ENCODE results near the gene MAP2K5.

The MAP2K5 gene

DNA sequence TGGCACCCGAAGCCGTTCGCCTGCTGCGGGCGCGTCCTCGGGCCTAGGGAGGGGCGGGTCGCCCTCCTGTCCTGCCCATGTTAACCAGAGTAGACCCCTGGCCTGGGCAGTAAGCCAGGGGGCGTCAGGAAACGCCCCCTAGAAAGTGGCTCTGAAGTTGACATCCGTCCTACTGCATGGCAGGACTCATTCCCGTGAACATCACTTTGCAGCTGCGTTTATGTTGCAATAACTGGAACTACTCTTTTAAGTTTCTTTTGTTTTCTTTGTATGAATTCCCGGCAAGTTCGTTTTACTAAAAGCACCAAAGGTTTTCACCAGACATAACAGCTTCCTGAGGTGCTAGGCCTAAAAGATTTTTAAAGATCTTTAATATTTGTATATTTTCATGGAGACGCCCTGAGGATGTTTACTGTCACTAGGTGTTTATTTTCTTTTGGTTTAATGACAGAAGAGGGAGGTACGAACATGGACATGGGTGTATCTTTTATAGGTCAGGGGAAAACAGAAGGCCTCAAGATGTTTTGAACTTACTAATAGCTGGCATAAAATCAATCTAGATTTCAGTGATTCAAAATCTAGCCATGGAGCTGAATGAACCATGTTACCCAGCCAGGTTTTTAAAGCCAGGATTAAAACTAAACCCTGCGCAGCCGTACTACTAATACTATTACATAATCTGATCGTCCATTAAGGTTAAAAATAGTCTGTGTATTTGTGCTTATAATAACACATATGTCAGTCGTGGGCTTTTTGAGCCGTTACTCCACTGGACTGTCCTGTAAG lies 20.5 kb upstream of the MAP2K5 start:
- DNase-seq (ENCODE audit: low spot score) = no peak

DNA sequence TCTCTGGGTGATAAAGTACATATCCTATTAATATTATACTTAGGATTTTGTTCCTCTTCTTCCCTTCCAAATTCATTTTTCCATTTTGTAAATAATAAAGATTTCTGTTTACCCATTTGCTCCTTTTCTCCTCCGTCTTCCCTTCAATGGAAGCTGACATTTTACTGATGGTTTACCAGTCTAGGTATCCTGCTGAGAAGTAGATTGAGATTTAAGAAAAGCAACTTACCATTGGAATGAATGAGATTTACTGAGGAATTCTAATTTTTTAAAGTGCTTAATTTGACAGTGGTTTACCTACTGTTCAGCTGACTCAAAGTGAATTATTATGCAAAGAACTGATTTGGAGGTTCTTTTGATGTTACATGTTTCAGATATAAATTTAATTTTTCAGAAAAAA lies 19.2 kb upstream of the MAP2K5 start:
- no peak for DNase-seq (ENCODE audit: low spot score)

DNA sequence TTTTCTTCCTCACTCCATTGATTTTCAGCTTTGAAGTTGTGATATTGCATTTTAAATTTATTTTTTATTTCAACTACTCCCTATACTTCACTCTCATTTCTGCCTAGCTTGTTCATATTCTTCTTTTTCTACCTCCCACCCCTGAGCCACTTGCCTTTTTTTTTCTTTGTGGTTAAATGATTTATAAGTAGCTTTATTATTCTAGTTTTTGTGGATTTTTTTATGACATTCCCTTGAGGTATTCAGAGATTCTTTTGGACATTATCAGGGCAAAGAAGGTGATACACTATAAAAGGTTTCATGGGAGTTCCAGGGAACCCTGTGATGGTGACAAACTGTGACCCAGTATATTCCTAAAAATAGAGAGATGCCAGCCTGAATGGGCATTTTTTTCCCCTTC lies 18.3 kb upstream of the MAP2K5 start:
- DNase-seq (ENCODE audit: low spot score) = no peak

DNA sequence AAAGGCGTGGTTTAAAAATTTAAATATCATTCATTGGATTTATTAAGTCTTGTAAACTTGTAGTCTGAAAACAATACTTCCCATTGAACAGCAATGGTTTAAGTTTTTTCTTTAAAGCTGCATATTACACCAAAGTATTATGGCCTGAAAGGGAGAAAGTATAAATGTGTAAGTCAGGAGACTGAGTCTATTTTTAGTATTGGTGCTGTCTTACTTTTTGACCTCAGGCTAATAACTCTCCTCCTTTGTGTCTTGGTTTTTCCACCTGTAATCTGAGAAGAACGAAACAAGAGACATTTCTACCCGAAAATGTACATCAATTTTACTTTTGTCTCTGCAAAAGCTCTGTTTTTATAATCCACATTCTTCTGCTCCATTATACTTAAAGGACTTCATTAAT lies 14.0 kb upstream of the MAP2K5 start:
- no peak for DNase-seq (ENCODE audit: low spot score)

DNA sequence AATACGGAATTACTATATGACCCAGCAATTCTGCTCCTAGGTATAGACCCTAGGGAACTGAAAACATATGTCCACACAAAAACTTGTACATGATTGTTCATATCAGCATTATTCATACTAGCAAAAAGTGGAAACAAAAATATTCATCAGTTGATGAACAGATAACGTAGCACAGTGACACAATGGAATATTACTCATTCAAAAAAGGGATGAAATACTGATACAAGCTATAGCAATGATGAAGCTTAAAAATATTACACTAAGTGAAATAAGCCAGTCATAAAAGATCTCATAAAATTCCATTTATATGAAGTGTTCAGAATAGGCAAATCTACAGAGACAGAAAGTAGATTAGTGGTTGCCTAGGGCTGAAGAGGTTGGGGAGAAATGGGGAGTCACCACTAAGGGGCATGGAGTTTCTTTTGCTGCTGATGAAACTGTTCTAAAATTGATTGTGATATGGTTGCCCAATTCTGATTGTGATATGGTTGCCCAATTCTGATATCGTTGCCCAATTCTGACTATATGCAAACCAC lies 11.1 kb upstream of the MAP2K5 start:
- DNase-seq (ENCODE audit: low spot score) = no peak

DNA sequence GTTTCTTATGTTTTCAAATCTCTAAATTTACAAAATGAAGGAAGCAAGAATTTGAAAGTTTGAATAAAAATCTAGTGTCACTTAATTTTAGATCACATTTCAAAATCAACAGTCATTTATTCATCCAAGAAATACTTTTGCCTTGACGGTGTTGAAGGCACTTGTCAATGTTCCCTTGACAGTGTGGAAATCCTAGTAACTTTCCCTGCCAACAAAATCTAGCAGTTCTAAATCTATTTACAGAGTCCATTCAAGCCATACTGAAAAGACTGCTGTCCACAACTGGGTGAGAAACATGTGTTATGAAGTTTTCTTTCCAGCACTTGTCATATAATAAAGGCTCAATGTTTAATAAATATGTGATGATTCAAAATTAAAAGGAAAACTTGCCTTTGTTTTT lies 8.6 kb upstream of the MAP2K5 start:
- no peak for DNase-seq (ENCODE audit: low spot score)

DNA sequence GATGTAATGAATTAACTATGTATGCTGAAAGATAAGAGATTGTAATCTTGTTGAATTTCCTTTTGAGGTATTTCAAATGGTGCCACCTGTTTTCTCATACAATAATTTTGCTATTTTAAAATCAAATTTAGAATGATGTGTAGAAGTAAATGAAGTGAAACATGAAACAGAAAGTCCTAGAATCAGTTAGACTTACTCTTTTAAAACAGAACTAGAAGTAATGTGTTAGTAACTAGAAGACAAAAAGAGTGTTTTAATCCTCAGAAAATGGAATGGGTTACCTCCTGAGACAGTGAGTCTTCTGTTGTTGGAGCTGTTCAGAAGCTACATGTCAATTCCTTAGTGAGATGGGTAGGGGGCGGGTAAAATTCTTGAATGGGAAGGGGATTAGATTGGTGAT lies 8.1 kb upstream of the MAP2K5 start:
- DNase-seq (ENCODE audit: low spot score) = no peak

DNA sequence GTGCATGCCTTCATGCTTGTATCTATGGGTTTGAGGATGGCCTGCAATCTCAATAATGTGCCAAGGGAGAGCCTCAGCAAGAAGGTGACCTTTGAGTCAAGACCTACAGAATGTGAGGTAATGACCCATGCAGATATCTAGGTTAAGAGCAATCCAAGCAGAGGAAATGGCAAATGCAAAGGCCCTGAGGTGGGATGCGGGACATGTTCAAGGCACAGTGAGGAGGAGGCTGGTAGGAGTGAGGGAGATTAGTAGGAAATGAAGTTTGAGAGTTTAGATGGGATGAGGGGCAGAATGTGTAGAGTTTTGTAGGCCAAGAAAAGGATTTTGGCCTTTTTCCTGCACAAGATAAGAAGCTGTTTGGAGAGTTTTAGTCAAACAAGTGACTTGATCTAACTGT lies 4.7 kb upstream of the MAP2K5 start:
- DNase-seq (ENCODE audit: low spot score) = no peak

DNA sequence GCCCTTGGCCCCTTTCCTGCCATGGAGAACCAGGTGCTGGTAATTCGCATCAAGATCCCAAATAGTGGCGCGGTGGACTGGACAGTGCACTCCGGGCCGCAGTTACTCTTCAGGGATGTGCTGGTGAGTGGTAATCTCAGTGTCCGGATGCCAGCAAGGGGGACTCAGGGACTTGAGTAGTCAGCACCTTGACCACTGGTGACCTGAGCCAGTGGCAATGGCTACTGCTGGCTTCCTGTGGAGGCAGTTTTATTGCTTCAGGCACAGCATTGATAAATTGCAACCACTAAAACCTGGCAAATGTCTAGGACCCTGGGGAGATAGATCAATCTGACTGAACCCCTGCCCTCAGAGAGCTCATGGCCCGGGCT lies 830 bp downstream of the MAP2K5 start:
- no peak for DNase-seq (ENCODE audit: low spot score)

DNA sequence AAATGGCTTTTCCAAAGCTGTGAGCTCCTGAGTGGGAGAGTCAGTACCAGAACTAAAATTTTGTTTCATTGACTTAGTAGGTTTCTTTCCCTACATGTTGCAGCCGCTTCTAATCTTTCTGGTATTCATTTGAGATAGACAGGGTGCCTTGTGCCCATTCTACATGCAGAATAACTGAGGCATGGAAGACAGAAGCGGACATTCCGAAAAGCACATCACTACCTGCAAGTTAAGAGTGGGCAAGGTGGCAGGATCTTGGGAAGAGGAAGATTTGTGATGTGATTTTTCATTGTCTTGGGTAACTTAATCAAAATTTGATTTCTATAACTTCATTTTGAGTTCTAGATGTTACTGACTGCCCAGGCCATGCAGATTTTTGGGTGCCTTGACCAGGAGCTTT lies 2.0 kb downstream of the MAP2K5 start:
- no peak for DNase-seq (ENCODE audit: low spot score)

DNA sequence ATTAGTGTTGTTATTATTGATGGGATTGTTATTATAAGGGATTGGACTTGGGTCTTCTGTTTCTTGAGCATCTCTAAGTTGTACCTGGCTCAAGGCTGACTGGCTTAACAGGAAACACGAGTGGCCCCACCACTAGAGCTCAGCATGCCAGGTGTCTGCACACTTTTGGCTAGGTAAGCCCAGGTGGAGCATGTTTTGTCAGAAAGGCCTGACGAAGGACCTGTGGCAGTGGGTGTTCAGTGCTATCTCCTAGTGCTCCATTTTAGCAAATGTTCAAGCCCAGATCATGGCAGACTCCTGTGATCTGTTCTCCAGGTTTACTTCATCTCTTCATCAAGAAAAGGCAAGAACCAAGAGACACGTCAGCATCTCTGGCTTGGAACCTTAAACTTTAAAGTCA lies 3.4 kb downstream of the MAP2K5 start:
- no peak for DNase-seq (ENCODE audit: low spot score)

DNA sequence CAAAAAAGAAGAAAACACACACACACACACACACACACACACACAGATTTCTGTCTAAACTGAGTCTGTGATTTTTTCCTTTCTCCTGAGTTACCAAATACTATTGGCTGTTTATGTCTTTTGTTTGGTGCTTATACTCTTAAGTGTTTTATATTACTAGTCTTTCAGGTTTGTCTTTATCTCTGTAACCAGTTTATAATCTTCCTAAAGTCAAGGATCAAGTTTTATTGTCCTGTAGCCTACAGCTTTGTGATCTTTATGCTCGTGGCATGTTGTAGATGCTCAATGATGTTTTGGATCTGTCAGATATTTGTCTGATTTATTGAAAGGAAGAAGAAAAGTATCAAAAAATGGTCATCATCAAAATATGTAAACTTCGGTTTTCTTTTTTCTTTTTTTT lies 4.6 kb downstream of the MAP2K5 start:
- no peak for DNase-seq (ENCODE audit: low spot score)

DNA sequence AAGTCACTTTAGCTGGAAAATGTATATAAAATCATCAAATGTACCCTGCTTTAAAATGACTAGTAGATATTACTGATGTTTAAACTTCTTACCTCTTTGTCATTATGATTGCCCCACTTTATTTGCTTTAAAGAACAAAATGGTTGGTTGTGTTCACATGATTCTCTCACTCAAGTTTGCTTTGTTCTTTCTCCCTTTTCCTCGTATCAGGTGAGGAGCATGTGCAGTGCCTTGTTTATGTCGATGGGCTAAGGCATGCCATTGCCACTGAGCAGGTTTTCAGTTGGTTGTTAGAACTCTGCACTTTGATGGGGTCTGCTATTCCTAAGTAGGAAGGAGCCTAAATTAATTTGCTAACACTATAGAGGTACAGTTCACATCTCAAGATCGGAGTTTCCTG lies 5.3 kb downstream of the MAP2K5 start:
- DNase-seq (ENCODE audit: low spot score) = no peak

DNA sequence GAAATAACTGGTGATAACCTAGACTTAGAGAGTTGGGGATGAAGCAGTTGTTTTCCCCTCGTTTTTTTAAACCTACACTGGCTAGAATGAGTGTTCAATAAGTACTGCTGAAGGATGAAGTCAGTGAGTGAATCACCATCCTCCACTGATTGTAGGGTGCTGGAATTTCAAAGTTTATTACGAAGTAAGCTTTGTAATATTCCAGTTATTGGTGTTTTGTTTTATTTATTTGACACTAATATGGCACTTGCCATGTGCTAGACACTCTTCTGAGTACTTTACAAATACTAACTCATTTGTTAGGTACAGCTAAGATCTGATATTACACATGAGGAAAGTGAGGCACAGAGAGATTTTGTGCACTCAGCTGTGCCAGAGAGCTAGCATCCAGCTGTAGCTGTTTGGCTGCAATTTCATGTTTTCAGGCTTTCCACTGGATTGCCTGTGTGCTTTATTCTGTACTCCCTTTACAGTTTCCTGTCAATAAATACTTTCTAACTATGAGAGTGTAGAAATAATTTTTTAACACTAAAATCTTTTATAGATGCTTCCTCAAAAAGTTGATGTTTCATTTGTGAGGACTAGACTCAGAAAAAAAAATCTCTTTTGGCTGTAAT lies 5.8 kb downstream of the MAP2K5 start:
- no peak for DNase-seq (ENCODE audit: low spot score)

DNA sequence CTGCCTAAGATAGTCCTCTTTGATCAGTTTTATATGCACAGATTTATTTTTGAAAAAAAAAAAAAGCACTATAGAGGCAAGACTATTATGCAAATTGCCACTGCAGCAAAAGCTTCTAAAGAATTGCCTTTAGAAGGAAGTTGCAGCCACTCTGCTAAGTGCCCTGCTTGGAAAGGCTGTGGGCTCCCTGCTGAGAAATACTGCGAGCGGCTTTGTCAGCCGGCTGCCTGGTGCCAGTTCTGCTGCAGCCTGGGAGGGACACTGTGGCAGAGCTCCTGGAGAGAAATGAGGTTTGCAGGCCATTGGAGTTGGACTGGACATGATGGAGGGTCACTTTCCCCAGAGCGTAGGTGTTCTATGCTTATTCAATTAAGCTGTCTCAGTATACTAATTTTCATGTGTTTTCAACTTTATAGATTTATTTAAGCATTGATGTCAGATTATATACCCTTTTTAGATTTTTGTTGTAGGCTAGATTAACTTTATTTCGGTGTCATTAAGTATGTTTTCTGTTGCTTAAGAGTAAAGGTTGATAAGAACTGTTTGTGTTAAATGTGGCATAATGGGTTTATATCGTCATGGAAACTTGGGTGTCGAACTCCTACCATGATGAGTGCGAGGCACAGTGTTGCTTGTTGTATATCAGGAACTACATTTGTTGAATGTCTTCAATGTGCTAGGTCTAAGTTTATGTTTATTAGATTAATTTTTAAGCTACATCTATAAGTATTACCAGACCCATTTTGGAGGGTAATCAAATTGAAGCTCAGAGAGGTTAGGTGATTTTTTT lies 6.6 kb downstream of the MAP2K5 start:
- DNase-seq (ENCODE audit: low spot score) = no peak

DNA sequence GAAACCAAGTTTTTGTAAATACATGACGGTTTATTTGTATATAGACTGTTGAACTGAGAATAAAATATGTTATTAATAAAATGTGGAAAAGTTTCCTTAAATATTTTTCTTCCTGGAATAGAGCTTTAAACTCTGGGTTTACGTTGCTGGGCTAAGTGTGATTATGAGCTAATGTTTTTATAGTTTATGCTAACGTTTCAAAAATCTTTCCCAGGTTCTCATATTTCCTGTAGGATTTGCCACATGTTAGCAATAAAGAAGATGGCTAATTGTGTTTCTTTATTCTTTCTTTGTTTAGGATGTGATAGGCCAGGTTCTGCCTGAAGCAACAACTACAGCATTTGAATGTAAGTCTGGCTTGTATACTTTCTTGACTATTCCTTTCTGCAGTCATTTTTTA lies 7.2 kb downstream of the MAP2K5 start:
- no peak for DNase-seq (ENCODE audit: low spot score)

DNA sequence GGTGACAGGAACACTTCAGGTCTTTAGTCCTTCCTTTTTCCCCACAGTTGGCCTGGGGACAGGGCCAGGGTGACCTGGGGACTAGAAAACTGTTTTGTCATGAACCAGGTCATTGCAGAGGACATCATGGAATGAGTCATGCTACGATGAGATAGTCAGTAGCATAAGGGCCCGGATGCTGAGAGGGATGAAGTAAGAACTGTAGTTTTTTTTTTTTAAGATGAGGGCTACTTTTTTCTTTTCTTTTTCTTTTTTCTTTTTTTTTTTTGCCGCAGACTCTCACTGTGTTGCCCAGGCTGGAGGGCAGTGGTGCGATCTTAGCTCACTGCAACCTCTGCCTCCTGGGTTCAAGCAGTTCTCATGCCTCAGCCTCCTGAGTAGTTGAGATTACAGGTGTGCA lies 8.0 kb downstream of the MAP2K5 start:
- no peak for DNase-seq (ENCODE audit: low spot score)

DNA sequence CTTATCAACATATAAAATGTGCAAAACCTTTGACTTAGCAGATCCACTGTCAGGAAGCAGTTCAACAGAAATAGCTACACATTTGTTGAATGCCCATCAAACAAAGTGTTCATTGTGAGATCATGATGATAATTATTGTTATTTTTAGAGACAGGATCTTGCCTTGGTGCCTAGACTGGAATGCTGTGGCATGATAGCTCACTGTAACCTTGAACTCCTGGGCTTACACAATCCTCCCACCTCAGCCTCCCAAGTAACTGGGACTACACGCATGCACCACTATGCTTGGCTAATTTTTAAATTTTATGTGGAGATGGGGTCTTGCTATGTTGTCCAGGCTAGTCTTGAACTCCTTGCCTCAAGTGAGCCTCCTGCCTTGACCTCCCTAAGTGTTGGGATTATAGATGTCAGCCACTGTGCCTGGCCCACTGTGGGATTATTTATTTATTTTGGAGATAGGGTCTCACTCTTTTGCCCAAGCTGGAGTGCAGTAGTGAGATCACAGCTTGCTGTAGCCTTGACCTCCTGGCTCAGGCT lies 8.8 kb downstream of the MAP2K5 start:
- no peak for DNase-seq (ENCODE audit: low spot score)

DNA sequence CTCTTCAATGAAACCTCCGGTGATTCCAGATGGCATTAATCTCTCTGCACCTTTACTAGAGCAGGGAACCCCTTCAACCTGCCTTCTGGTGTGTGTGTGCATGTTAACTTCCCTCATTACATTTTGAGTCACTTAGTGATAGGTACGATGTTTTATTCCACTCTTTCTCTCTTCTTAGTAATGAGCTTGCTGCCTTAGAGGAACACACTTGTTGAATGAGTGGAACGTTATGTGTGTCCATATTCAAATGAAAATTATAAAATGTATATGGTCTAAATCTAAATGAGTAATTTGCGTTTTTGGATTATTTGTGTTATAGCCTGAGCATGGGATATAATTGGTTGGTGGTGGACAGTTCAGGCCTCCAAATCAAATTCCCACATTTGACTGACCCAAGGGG lies 12.1 kb downstream of the MAP2K5 start:
- DNase-seq (ENCODE audit: low spot score) = no peak

DNA sequence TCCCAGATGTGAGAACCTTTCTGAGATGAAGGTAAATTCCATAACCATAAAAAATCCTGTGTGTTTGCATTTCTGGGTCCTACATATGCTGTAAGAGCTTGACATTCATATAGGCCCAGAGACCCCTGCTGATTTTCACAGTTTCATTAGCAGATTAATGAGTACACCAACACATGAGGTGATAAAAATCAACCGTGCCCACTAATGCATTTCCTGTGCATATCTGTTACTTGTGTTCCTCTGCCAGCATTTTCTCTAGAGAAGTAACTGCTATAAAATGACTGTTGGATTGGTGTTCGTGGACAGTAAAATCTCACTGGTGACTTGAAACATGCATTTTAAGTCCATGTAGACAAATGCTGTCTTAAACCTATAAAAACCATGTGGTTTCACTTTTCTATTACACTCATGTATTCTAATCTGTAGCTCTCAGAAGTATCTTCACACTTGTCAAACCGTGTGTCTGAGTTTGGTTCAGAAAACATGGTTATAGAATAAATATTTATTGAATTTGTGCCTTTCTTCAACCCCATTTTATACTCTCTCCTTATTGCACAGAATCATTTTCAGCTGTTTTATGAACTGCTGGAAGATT lies 14.6 kb downstream of the MAP2K5 start:
- no peak for DNase-seq (ENCODE audit: low spot score)

DNA sequence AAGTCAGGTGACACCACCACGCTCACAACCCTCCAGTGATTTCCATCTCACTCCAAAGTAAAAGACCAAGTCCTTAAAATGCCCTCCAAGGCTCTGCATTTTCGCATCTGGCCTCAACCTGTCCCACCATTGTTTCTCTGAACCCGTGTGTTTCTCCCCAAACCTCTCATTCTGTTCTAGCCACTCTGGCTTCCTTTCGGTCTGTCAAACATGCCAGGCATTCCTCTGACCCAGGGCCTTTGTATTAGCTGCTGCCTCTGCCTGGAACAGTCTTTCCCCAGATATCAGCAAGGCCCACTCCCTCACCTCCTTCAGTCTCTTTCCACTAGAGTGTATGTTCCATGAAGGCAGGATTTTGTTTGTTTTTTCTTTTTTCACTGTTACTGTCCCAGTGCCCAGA lies 16.0 kb downstream of the MAP2K5 start:
- DNase-seq (ENCODE audit: low spot score) = no peak

DNA sequence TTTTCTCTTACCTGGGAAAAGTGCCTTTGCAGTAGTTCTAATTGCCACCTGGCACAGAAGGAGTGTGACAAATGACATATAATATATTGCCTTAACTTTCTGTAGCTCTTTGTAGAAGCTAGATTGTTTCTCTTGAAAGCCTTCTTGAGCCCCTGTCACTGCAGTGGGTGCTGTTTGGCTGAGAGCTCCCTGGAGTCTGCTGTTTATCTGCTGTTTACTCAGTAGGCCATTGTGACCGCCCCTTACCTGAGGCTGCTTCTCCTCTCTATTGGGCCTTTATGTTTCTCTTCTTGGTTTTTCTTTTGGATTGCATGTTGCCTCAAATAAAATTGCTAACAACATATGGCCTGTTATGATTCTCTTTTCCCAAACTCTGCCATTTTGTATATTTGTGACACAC lies 16.7 kb downstream of the MAP2K5 start:
- no peak for DNase-seq (ENCODE audit: low spot score)
